Medulla oblongata (tissue), 1 donor: ENCODE measurements around the gene COPA.
"Not testable (repeated sequence)": the region's sequence is repeated elsewhere in the genome, so short reads cannot be mapped to it uniquely, and the experiment has no call there.

Source experiments
- DNase-seq: peaks from one replicate; pipeline ENCODE4 v3.0.0-alpha.2; 2015; ENCODE audit errors: extremely low spot score

Gene COPA

DNA sequence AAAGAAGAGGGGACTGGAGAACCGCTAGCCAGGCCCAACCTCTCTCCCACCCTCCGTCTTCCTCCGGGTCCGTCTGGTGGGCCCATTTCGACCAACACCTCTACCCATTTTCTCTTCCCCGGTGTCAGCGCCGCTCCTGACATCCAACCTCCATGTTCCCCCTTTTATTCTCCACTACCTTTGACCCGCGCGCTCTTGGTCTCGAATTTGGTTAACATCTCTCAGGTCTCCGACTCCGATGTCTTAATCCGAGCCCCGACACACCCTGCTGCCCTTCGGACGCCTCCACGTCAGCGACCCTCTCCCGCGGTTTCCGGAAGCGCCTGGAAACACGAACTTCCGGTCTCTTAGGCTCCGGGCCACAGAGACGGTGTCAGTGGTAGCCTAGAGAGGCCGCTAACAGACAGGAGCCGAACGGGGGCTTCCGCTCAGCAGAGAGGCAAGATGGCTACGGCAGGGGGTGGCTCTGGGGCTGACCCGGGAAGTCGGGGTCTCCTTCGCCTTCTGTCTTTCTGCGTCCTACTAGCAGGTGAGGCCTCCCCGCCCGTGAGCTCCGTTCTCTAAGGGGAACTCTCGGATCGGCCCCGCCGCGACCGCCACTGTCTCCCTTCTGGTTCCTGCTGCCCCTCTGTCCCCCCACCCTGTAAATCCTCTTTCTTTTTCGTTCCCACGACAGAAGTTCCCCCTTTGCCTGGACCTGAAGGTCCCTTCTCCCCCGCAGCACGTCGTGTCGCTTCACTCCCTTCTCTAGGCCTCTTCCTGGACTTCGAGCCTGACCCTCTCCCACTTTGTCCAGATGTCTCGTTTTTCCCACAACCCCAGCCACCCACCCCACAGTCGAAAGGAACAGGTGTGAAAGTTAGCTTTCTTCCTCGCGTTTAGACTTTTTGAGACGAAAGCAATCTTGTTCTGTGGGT, at the start of gene COPA, which contains the start of gene NCSTN:
Gene COPA (minus strand): TSS at position 298 of the 917 bp plus-strand sequence. CDS start 80 bp downstream, at position 218.
Gene NCSTN (plus strand): TSS at position 431 of the 917 bp plus-strand sequence. CDS start 14 bp downstream, at position 445.
- peak; percentile 97 for DNase-seq

DNA sequence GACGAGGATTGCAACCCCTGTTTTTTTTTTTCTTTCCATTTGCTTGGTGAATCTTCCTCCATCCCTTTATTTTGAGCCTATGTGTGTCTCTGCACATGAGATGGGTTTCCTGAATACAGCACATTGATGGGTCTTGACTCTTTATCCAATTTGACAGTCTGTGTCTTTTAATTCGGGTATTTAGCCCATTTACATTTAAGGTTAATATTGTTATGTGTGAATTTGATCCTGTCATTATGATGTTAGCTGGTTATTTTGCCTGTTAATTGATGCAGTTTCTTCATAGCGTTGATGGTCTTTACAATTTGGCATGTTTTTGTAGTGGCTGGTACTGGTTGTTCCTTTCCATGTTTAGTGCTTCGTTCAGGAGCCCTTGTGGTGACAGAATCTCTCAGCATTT, 45.4 kb upstream of the COPA start:
- DNase-seq: not testable (repeated sequence)

- not testable (repeated sequence) for DNase-seq
Measured at GRCh38 chr1:160384812-160385211, 41.8 kb upstream of the COPA start.

- no peak for DNase-seq
Measured at GRCh38 chr1:160377585-160378206, 34.6 kb upstream of the COPA start.

DNA sequence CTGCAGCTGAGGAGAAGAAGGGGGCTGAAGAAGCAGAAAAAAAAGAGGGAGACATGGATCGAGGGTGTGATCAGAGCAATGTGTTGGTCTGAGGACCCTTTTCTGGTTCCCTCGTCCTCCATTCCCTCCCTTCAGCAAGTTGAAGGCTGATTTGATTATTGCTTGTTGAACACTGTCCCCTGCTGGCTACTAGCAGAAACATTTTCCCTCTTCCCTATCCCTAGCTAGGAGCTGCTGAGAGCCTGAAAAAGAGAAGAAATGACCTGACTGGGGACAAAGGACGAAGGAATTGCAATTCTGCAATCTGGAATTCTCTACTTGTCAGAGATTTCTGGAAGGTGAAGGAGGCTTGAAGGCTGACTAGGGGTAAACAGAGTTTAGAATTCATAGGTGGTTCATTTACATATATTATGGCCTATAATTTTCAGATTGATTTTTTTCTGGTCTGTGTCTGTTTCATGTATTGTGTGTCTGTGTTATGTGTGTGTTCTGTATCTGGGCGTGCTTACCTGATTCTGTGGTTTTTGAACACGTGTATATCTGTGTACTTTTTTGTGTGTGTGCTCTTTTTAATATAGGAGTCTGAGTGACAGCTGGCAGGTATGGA, 33.6 kb upstream of the COPA start:
- DNase-seq: peak; percentile 91

DNA sequence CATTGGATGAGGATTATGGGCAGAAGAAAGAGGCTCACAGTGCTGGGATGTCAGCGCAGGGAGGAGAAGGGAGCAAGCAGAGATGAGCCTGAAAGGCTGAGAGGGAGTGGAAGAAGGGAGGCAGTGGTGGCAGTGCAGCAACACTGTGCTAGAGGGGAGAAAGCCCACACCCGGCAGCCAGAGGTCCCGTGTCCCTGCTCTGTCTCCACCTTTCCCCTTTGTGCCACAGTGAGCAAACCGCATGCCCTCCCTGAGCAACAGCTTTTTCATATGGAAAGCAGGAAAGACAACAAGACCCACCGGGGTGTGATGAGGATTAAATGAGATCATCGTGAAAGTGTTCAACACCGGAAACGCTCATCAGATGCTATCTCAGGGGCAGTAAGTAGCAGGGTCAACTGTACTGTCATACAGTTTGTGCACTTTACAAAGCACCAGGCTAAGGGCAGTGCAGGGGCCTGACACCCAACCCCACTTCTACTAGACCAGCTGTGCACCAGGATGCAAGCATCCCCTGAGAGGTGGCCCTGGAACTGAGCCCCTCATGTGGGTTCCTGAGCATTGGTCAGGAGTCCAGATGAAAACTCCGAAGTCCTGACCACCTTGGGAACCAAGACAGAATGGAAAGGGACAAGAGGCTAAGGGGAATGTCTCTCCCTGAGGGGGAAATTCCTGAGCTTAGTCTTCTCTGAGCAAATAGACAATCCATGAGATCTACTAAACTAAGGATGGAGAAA, 32.9 kb upstream of the COPA start:
- DNase-seq: no peak

DNA sequence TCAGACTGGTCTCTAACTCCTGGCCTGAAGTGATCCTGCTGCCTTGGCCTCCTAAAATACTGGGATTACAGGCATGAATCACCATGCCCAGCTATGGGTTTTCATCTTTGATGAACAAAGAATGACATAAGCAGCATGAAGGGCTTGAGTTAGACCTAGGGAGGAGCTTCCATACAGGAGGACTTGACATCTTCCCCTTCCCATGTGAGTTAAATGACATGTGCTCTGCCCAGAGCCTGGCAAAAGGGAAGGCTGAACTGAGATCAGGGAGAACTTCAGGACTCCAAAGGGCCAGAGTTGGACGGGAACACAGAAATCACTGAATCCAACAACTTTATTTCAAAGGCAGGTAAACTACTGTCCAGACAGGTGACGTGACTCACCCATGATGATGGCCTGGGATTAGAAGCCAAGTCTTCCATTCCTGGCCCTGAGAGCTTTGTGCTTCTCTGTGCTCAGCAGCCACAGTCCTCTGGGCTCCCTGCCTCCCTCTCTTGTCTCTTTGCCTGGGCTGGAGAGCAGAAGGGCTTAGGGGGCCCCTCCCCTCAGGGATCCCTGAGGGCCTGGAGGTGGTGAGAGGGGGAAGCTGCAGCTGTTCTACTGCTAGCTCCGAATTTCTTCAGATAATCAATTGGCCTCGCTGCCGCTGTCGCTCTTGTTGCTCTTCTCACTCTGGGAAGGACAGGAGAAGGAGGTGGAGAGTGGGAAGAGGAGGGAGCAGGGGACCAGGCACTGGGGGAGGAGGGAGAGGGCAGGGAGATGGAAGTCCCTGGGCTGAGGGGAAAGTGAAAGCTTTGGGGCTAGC, 31.5 kb upstream of the COPA start:
- DNase-seq: peak; percentile 63

DNA sequence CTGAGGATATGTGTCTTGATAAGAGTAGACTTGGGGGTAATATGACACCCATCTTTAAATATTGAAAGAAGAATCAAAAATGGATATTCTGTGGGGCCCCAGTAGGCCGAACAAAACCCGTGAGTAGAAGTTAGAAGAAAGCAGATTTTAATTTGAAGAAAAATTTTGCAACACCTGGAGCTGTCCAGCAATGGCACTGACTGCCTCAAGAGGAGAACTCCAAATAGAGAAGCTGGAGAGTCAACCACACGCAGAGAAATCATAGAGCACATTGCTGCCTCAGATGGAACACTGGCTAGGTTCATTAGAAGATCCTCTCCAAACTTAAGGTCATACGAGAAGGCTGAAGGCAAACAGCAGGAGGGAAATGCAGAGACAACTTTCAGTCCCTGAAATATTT, 30.6 kb upstream of the COPA start:
- DNase-seq: no peak

DNA sequence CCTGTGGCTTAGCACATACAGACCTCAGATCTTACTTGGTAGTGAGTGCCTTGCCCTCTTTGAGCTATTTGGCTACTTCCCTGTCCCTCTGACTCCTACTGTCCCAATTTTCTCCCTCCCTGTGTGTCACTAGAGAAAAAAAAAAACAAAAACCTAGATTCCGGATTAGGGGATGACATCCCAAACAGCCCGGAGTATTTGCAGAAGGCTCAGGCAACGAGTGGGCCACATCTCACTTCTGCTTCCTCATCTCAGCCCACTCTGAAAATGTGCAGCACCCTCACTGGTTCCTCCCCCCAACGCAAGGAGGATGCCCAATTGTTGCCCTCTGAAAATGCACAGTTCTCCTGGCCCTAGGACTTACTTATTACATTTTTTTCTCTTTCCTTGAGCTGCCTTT, 28.7 kb upstream of the COPA start:
- DNase-seq: peak; percentile 28

DNA sequence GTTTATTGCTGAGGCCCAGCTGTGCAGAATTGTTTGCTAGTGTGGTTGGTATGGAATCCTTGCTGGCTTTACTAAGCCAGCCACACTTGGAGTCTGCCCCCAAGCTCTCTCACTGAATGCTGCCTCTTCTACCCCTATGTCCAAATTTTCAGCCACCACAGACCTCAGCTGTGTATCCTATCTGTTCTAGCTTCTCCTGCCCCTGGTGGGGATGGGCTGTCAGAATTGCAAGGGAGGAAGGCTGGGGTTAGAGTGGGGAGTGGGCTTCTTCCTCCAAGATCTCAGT, 28.2 kb upstream of the COPA start:
- DNase-seq: no peak

DNA sequence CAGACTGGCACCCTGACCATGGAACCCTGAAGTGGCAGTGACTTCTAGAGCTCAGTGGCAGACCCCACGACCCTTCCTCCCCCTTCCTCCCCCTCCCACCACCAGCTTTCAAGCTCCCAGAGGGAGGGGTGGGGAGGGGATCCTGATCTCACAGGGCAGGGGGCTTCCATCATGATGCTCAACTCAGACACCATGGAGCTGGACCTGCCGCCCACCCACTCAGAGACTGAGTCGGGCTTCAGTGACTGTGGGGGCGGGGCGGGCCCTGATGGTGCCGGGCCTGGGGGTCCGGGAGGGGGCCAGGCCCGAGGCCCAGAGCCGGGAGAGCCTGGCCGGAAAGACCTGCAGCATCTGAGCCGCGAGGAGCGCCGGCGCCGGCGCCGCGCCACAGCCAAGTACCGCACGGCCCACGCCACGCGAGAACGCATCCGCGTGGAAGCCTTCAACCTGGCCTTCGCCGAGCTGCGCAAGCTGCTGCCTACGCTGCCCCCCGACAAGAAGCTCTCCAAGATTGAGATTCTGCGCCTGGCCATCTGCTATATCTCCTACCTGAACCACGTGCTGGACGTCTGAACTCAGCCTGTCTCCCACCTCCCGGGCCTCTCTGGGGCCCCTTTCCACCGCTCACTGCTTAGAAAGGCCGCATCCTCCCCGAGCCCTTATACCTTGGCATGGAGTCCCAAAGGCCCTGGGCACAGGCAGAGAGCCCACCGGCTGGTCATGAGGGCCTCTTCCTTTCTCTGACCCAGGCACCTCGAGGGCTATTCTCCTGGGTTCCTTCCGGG, 27.7 kb upstream of the COPA start:
- no peak for DNase-seq

DNA sequence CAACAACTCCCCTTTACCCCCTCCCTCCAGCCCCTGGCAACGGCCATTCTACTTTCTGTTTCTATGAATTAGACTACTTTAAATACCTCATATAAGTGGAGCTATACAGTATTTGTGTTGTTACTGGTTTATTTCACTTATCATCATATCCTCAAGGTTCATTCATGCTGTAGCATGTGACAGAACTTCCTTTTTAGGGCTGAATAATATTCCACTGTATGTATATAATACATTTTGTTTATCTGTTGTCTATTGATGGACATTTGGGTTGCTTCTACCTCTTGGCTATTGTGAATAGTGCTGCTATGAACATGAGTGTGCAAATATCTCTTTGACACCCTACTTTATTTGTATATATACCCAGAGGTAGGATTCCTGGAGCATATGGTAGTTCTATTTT, 26.0 kb upstream of the COPA start:
- no peak for DNase-seq

DNA sequence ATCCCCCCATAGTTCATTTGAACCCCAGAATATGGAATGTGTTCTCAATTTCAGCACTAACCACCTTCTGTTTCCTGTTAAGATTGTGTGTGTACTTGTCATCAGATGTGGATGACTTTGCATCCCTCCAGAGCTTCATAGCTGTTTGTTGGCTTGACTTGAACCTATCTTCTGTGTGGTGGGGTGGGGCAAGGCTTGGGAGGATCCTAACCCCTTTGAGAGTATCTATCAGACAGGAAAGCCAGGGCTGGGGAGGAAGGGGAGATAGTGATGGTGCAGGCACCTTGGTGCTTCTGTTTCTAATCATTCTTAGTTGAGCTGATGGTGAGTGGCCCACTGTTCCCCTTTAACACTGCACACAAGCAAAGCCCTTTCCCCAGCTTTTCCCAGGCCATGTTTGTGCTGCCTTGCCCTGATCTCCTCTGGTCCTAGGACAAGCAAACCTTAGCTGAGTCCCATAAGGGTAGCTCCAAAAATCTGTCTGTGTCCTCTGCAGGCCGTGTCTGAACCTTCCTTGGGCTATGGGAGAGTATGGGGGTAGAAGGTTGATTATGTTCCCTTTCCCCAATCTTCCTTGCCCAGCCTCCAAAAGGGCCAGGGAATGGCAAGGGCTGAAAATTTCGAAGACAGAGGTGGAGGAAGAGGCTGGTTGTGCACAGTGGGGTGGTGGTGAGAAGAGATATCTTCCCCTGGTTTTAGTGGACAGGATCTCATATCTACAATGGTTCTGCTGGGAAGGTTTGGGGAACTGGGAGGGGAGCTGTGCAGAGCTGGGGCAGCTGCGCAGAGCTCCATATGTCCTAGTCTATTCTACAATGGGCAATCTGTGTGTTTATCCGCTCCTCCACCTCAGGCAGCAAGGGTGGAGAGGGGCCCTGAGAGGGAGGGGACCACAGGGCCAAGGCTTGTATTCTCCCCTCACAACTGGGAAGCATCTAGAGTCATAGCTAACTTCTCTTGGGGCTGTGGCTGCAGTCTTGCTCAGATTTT, 25.2 kb upstream of the COPA start:
- no peak for DNase-seq

- DNase-seq: no peak
Measured at GRCh38 chr1:160367516-160367900, 24.5 kb upstream of the COPA start.

DNA sequence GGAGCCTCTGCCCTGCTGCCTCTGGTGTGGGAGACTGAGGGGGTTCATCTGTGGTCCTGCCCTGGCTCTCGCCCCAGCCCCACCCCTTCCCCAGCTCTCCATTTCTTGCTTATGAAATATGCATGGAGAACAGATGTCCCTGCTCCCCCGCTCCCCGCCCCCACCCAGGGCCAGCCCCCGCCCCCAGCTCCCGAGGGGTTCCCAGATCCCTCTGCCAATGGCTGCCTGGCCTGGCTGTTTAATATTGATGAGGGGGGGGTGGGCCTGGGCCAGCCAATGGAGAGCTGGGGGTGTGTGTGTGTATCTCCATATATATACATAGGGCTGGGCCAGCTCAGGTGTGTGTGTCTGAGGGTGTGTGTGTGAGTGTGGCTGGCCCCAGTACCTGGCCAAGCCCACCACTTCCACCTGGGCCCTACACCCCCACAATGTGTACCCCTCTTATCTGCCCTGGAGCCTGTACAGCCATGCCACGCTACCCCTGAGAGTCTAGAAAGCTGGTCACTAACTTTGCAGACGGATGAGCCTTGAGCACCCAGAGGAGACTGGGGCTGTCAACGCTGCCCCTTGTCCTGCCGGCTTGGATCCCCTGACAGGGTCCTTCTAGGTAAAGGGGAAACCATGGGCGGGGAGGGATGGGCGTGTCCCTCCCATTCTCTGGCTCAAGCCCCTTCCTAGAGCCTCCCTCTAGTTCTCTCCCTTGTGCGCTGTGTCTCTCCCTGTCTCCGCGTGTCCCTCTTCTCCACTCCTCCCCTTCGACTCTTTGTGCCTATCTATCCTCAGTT, 23.9 kb upstream of the COPA start, which contains the start of gene NHLH1:
Gene NHLH1 (plus strand): TSS at position 341 of the 785 bp plus-strand sequence. CDS start 3,661 bp downstream, outside the sequence.
- DNase-seq: no peak

- no peak for DNase-seq
Measured at GRCh38 chr1:160365325-160365724, 22.3 kb upstream of the COPA start.

- no peak for DNase-seq
Measured at GRCh38 chr1:160363951-160364735, 21.1 kb upstream of the COPA start.
